ENCODE results near the gene GLE1.

Gene GLE1

GRCh38 chr9:128555180-128555721 lies 50.7 kb downstream of the GLE1 start:
- H3K4me3 ChIP-seq (ENCODE audit: low read depth, low read length) = no peak overlapping the region

DNA sequence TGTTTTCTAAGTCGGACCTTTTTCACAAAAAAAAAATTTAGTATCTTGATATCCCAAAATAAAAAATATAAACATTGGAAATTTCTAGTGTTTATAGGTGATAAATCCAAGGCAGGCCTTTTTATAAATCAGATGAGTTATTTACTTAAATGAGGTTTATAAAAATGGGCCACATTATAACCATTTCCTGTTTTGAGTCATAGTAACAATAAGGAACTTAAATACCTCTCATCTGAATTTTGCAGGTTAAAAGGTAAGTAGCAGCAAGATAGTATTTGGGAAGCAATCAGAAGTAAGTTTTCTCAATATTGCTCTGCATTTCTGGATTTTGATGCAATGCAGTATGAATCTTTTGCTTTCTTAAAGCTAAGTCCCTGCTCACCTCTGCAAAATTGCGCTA lies 51.8 kb downstream of the GLE1 start:
- no peaks in the 10 kb centered on the region for H3K27me3 ChIP-seq
- no peaks in the 10 kb centered on the region for H3K9me3 ChIP-seq
- peaks cover 12% of the 10 kb centered on the region for H3K4me1 ChIP-seq
- no peak for DNase-seq
- H3K36me3 ChIP-seq = no peaks in the 10 kb centered on the region
- no peak for TF ChIP-seq CTCF (IDR thresholded peaks at IDR 0.05; ENCODE audit: low read depth, low read length)
- H3K4me3 ChIP-seq (ENCODE audit: low read depth, low read length) = no peak overlapping the region

More at GRCh38 chr9:128555180-128555721, 50.7 kb downstream of the GLE1 start:
- Histone ChIP-seq H3K9me3 (no peaks in the 10 kb centered on the region), H3K36me3 (no peaks in the 10 kb centered on the region), H3K27me3 (no peaks in the 10 kb centered on the region), H3K4me1 (peaks cover 14% of the 10 kb centered on the region)
- DNase-seq = no peak
- no peak for TF ChIP-seq CTCF (IDR thresholded peaks at IDR 0.05; ENCODE audit: low read depth, low read length)

DNA sequence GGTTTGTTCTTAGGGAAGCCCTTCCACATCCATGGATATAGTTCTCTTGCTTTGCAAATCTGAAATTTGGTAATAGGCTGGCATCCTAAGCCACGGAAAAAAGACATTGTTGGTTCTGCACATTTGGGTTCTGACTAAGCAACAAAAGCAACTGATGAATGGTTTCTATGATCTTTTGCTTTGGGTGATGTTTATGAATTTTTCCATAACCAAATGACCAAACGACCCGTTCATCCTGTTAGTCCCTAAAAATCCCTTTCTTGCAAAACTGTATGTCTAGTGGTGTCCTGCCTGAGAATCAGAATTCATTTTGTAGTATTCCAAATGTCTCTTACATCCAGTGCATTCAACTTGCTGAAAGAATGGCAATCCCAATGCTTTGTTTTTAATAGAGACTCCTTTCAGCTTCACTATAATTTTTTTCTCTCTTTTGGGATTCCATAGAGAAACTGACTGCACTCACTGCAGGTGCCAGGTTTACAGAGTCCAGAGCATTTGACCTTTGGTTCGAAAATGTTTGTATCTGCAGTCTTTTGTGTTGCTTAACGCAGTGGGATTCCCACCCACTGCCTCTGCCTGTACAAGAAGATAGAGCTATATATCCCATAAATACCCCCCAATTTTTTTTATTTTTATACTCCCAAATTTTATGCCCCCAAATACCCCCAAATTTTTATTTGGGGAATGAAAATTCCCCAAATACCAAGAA lies 52.6 kb downstream of the GLE1 start:
- H3K27me3 ChIP-seq = no peaks in the 10 kb centered on the region
- H3K36me3 ChIP-seq = no peaks in the 10 kb centered on the region
- TF ChIP-seq CTCF (IDR thresholded peaks at IDR 0.05; ENCODE audit: low read depth, low read length) = no peak
- no peak for DNase-seq
- H3K9me3 ChIP-seq = no peaks in the 10 kb centered on the region
- H3K4me1 ChIP-seq = peaks cover 10% of the 10 kb centered on the region
- no peak overlapping the region for H3K4me3 ChIP-seq (ENCODE audit: low read depth, low read length)

GRCh38 chr9:128558431-128559310 lies 54.2 kb downstream of the GLE1 start:
- DNase-seq = peak; percentile 91
- Histone ChIP-seq H3K9me3 (no peaks in the 10 kb centered on the region), H3K4me3 (ENCODE audit: low read depth, low read length) (peak overlapping the region; percentile 49), H3K27me3 (no peaks in the 10 kb centered on the region), H3K4me1 (peaks cover 10% of the 10 kb centered on the region), H3K36me3 (no peaks in the 10 kb centered on the region)
- no peak for TF ChIP-seq CTCF (IDR thresholded peaks at IDR 0.05; ENCODE audit: low read depth, low read length)

DNA sequence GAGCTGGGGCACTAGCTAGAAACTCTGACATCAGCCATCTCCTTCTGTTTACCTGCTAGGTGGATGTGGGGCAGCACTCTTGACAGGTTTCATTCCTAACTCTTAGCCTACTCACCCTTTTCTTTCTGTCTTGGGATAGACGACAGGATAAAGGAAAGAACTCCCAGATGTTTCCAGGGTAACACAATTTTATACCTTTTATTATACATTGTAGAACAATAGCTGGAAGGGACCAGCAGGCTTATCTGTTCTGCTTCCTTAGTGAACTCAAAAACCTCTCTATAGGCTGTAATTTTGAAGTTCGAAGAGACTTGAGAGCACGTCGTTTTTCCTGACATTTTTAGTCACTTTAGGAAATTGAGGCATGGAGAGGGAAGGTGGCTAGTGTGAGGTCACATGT lies 61.1 kb downstream of the GLE1 start:
- H3K4me1 ChIP-seq = no peaks in the 10 kb centered on the region
- H3K4me3 ChIP-seq (ENCODE audit: low read depth, low read length) = no peak overlapping the region
- no peak for DNase-seq
- H3K36me3 ChIP-seq = peaks cover 31% of the 10 kb centered on the region
- no peak for TF ChIP-seq CTCF (IDR thresholded peaks at IDR 0.05; ENCODE audit: low read depth, low read length)
- no peaks in the 10 kb centered on the region for H3K27me3 ChIP-seq
- H3K9me3 ChIP-seq = no peaks in the 10 kb centered on the region
